HG03103 (cell line): ENCODE results near the gene RCC1.
"Not testable (repeated sequence)": the region's sequence is repeated elsewhere in the genome, so short reads cannot be mapped to it uniquely, and the experiment has no call there.

ENCODE experiments used
- ATAC-seq: cut with Tn5 transposase; IDR thresholded peaks from one replicate; pipeline ENCODE4 v1.9.1; 2021; ENCODE audit warnings: low read depth; ENCODE audit not compliant: unreplicated experiment

The RCC1 gene

GRCh38 chr1:28505406-28506187 lies at the start of gene RCC1:
Gene RCC1 (plus strand): TSS chr1:28506043. CDS start chr1:28529867, 23,824 bp downstream.
- peak; percentile 73 for ATAC-seq

- no peak for ATAC-seq
Measured at GRCh38 chr1:28456078-28456477, 49.8 kb upstream of the RCC1 start.

- no peak for ATAC-seq
Measured at GRCh38 chr1:28457678-28458077, 48.2 kb upstream of the RCC1 start.

GRCh38 chr1:28458237-28459228 lies 47.3 kb upstream of the RCC1 start:
- ATAC-seq: no peak

- no peak for ATAC-seq
Measured at GRCh38 chr1:28466226-28466778, 39.5 kb upstream of the RCC1 start.

GRCh38 chr1:28470146-28470545 lies 35.7 kb upstream of the RCC1 start:
- no peak for ATAC-seq

GRCh38 chr1:28479497-28479896 lies 26.3 kb upstream of the RCC1 start:
- not testable (repeated sequence) for ATAC-seq

- no peak for ATAC-seq
Measured at GRCh38 chr1:28480308-28480707, 25.5 kb upstream of the RCC1 start.

GRCh38 chr1:28482138-28482537 lies 23.7 kb upstream of the RCC1 start:
- ATAC-seq: no peak

GRCh38 chr1:28482702-28483101 lies 23.1 kb upstream of the RCC1 start:
- no peak for ATAC-seq

- ATAC-seq: no peak
Measured at GRCh38 chr1:28494737-28495136, 11.1 kb upstream of the RCC1 start.

GRCh38 chr1:28499553-28499952 lies 6.3 kb upstream of the RCC1 start:
- no peak for ATAC-seq

GRCh38 chr1:28501925-28502324 lies 3.9 kb upstream of the RCC1 start:
- ATAC-seq: no peak

GRCh38 chr1:28503117-28503516 lies 2.7 kb upstream of the RCC1 start:
- no peak for ATAC-seq

GRCh38 chr1:28506907-28507246 lies 1.0 kb downstream of the RCC1 start:
- ATAC-seq: no peak

- ATAC-seq: no peak
Measured at GRCh38 chr1:28507247-28507645, 1.4 kb downstream of the RCC1 start.

GRCh38 chr1:28507646-28508434 lies 2.0 kb downstream of the RCC1 start:
- no peak for ATAC-seq

- no peak for ATAC-seq
Measured at GRCh38 chr1:28508435-28508754, 2.6 kb downstream of the RCC1 start.

- no peak for ATAC-seq
Measured at GRCh38 chr1:28509705-28510272, 3.9 kb downstream of the RCC1 start.

GRCh38 chr1:28510273-28510969 lies 4.6 kb downstream of the RCC1 start:
- no peak for ATAC-seq
